ENCODE measurements around the gene FAT1. TPM values are rescaled to one million over a fixed set of nuclear protein-coding genes. Genes with fewer than 3 reads are reported as not detected.

The FAT1 gene
- polyA plus RNA-seq, 1 experiment, result 489 TPM

DNA sequence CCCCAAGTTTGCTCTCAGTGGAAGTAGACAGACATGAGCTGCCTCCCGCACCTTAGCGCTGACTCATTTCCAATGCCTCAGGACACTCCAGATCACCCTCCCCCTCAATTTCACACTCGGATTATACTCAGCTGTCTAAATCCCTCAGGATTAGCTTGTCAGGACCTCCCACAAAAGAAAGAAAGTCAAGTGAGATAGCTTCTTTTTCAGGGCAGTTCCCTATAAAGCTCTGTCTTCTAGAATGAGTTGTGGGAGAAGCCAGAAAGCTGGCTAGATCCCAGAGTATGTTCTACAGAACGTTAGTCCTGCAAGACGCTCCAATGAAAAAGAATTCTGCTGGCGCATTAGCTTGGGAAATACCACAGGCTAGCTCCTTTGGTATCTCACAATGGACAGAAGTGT lies 117.1 kb downstream of the FAT1 start:
- TF ChIP-seq, protein P1, sequence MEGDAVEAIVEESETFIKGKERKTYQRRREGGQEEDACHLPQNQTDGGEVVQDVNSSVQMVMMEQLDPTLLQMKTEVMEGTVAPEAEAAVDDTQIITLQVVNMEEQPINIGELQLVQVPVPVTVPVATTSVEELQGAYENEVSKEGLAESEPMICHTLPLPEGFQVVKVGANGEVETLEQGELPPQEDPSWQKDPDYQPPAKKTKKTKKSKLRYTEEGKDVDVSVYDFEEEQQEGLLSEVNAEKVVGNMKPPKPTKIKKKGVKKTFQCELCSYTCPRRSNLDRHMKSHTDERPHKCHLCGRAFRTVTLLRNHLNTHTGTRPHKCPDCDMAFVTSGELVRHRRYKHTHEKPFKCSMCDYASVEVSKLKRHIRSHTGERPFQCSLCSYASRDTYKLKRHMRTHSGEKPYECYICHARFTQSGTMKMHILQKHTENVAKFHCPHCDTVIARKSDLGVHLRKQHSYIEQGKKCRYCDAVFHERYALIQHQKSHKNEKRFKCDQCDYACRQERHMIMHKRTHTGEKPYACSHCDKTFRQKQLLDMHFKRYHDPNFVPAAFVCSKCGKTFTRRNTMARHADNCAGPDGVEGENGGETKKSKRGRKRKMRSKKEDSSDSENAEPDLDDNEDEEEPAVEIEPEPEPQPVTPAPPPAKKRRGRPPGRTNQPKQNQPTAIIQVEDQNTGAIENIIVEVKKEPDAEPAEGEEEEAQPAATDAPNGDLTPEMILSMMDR (IDR thresholded peaks at IDR 0.05; ENCODE audit: insufficient read depth, low read depth, low read length), result no peak
- H3K36me3 ChIP-seq (ENCODE audit: control insufficient read depth, insufficient read depth, low read length), result peaks cover 38% of the 10 kb centered on the region
- no peak for DNase-seq (ENCODE audit: low read depth)
- POLR2A ChIA-PET, result no interaction called here
- no peaks in the 10 kb centered on the region for H3K27me3 ChIP-seq (ENCODE audit: control insufficient read depth, insufficient read depth, low read length)
- CTCF ChIA-PET, result interaction anchor here (1.6 kb wide), 1 partner anchor 19 kb away, joined by 8 read pairs; no protein-coding TSS in a partner anchor
- H3K4me3 ChIP-seq (ENCODE audit: low read depth, low read length), result no peak overlapping the region

DNA sequence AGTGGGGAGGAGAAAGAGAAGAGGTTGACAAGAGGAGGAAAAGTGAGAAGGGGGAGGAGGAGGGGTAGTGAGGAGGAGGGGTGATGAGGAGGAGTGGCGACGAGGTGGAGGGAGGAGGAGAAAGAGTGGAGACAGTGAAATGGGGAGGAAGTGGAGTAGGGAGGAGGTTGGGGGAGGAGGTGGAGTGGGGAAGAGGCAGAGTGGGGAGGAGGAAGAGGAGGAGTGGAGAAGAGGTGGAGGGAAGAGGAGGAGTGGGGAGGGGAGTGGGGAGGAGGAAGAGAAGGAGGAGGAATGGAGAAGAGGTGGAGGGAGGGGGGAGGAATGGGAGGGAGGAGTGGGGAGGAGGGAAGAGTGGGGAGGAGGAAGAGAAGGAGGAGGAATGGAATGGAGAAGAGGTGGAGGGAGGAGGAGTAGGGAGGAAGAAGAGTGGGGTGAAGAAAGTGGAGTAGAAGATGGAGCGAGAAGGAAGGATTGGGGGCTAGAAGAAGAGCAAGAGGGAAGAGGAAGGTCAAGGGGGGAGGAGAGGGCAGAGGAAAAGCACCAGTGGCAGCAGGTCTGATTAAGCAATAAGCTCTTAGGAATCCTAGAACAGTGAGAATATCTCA lies 118.3 kb downstream of the FAT1 start:
- POLR2A ChIA-PET, result no interaction called here
- Histone ChIP-seq H3K4me3 (ENCODE audit: low read depth, low read length) (no peak overlapping the region), H3K27me3 (ENCODE audit: control insufficient read depth, insufficient read depth, low read length) (no peaks in the 10 kb centered on the region), H3K36me3 (ENCODE audit: control insufficient read depth, insufficient read depth, low read length) (peaks cover 39% of the 10 kb centered on the region)
- no peak for DNase-seq (ENCODE audit: low read depth)
- CTCF ChIA-PET, result interaction anchor here (1.6 kb wide), 1 partner anchor 18 kb away, joined by 8 read pairs; no protein-coding TSS in a partner anchor
- TF ChIP-seq, protein P1 (IDR thresholded peaks at IDR 0.05; ENCODE audit: insufficient read depth, low read depth, low read length), result no peak

DNA sequence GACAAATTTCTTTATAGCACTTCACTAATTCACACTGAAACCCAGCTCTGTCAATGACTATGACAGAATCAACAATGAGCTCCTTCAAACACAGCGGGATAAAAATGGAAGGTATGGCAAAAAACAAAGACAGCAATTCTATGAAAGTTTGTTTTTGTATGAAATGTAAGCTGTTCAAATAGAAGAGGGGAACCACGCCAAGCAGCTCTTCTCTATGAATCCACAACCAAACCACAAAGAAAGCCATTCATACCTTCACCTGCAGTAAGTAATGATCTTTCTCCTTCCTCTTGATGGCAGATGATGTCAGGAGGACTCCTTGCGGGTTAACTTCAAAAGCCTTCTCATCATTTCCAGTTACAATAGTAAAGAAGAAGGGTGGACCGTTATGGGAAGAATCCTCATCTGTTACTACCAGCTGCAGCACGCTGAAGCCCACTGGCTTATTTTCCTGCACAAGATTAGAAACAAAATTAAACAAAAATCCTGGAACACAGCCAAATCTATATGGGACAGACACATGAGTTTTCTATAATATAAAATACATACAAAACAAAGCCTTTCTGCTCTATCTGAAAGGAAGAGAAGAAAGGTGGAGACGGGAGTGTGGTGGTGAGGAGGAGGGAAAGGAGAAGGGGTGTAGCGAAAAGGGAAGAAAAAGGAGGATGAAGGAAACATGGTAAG lies 119.4 kb downstream of the FAT1 start:
- H3K4me3 ChIP-seq (ENCODE audit: low read depth, low read length), result no peak overlapping the region
- CTCF ChIA-PET, result interaction anchor here (1.1 to 1.4 kb wide), 2 partner anchors 15 to 17 kb away, joined by 4 read pairs; no protein-coding TSS in a partner anchor
- no peak for DNase-seq (ENCODE audit: low read depth)
- POLR2A ChIA-PET, result no interaction called here
- H3K36me3 ChIP-seq (ENCODE audit: control insufficient read depth, insufficient read depth, low read length), result peaks cover 45% of the 10 kb centered on the region
- TF ChIP-seq, protein P1 (IDR thresholded peaks at IDR 0.05; ENCODE audit: insufficient read depth, low read depth, low read length), result no peak
- H3K27me3 ChIP-seq (ENCODE audit: control insufficient read depth, insufficient read depth, low read length), result no peaks in the 10 kb centered on the region

DNA sequence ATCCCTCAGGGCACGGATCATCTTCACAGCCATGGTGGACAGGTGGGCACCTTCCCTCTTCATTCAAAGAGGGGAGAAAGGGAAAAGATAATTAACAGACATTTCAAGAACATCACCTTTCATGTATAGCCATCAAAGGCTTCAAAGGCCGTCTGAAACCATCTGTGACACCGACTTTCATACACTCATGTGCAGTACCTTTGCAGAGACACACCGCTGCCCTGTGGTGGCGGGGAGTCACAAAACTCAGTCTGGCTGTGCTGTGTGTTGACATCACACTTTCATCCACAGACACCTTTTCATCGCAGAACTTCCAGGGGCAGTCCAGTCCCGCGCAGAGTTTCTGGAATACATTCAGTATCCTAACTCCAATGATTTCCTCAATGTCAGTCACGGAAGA lies 120.7 kb downstream of the FAT1 start:
- POLR2A ChIA-PET, result no interaction called here
- CTCF ChIA-PET, result no interaction called here
- Histone ChIP-seq H3K4me3 (ENCODE audit: low read depth, low read length) (no peak overlapping the region), H3K36me3 (ENCODE audit: control insufficient read depth, insufficient read depth, low read length) (peaks cover 48% of the 10 kb centered on the region), H3K27me3 (ENCODE audit: control insufficient read depth, insufficient read depth, low read length) (no peaks in the 10 kb centered on the region)
- DNase-seq (ENCODE audit: low read depth), result no peak
- TF ChIP-seq, protein P1 (IDR thresholded peaks at IDR 0.05; ENCODE audit: insufficient read depth, low read depth, low read length), result no peak

DNA sequence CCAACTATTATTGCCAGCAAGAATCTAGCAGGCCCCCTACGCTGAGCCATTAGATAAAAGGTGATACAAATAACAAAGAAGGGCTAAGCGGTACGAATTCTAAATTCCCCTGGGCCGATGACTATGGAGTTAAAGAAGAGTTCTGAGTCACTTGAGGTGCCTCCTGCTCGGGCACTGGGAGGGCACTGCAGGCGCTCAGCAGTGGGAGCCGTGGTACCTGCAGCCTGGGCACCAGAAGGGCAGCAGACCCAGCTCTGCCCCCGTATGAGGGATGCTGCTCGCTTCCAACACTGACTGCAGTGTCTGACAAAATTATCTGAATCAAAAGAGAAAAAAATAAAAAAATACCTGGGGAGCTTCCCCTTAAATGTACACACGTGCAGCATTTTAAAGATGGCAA lies 124.2 kb downstream of the FAT1 start:
- ChIA-PET CTCF (interaction anchor here (1.2 to 1.6 kb wide), 3 partner anchors 11 to 21 kb away, joined by 3 to 5 read pairs (median 4); no protein-coding TSS in a partner anchor), POLR2A (no interaction called here)
- Histone ChIP-seq H3K36me3 (ENCODE audit: control insufficient read depth, insufficient read depth, low read length) (peaks cover 55% of the 10 kb centered on the region), H3K27me3 (ENCODE audit: control insufficient read depth, insufficient read depth, low read length) (no peaks in the 10 kb centered on the region), H3K4me3 (ENCODE audit: low read depth, low read length) (no peak overlapping the region)
- DNase-seq (ENCODE audit: low read depth), result no peak
- TF ChIP-seq, protein P1 (IDR thresholded peaks at IDR 0.05; ENCODE audit: insufficient read depth, low read depth, low read length), result no peak

All from BJ (cell line).